Measurements from ENCODE around the gene GAS2L1. TPM values are rescaled to one million over a fixed set of nuclear protein-coding genes. Genes with fewer than 3 reads are reported as not detected.

The GAS2L1 gene
- total RNA-seq, 1 donor from 2014 or later: not detected

GRCh38 chr22:29291215-29291614 is 15.2 kb upstream of the GAS2L1 start:
- DNase-seq (no peak), ATAC-seq (ENCODE audit: low read depth) (no peak)
- Mint-ChIP-seq H3K4me1 (no peaks in the 10 kb centered on the region), H3K36me3 (ENCODE audit: low read depth) (peaks cover 93% of the 10 kb centered on the region), H3K27me3 (no peaks in the 10 kb centered on the region), H3K4me3 (no peak overlapping the region), H3K27ac (no peak overlapping the region), H3K9me3 (no peaks in the 10 kb centered on the region)
- TF ChIP-seq CTCF (IDR thresholded peaks at IDR 0.05): no peak
- intact Hi-C loops (cut with micrococcal nuclease): no loop called here
- ChIA-PET CTCF (no interaction called here), POLR2A (no interaction called here)

- Mint-ChIP-seq H3K27me3 (no peaks in the 10 kb centered on the region), H3K4me3 (no peak overlapping the region), H3K4me1 (no peaks in the 10 kb centered on the region), H3K9me3 (no peaks in the 10 kb centered on the region), H3K27ac (no peak overlapping the region), H3K36me3 (ENCODE audit: low read depth) (peaks cover 93% of the 10 kb centered on the region)
- CTCF ChIA-PET: no interaction called here
- intact Hi-C loops (cut with micrococcal nuclease): no loop called here
- no peak for ATAC-seq (ENCODE audit: low read depth)
- POLR2A ChIA-PET: no interaction called here
- no peak for DNase-seq
- no peak for TF ChIP-seq CTCF (IDR thresholded peaks at IDR 0.05)
These were observed 14.1 kb upstream of the GAS2L1 start for GRCh38 chr22:29292379-29292778.

GRCh38 chr22:29298641-29299040 is 7.8 kb upstream of the GAS2L1 start:
- intact Hi-C loops (cut with micrococcal nuclease): no loop called here
- Mint-ChIP-seq H3K27me3 (no peaks in the 10 kb centered on the region), H3K9me3 (no peaks in the 10 kb centered on the region), H3K4me3 (no peak overlapping the region), H3K4me1 (peaks cover 2% of the 10 kb centered on the region), H3K36me3 (ENCODE audit: low read depth) (peaks cover 71% of the 10 kb centered on the region), H3K27ac (no peak overlapping the region)
- DNase-seq (no peak), ATAC-seq (ENCODE audit: low read depth) (no peak)
- ChIA-PET POLR2A (interaction anchor here (0.6 kb wide), 1 partner anchor 14 kb away, joined by 3 read pairs; no protein-coding TSS in a partner anchor), CTCF (no interaction called here)
- TF ChIP-seq CTCF (IDR thresholded peaks at IDR 0.05): no peak

- Mint-ChIP-seq H3K27me3 (no peaks in the 10 kb centered on the region), H3K9me3 (no peaks in the 10 kb centered on the region), H3K4me1 (peaks cover 2% of the 10 kb centered on the region), H3K36me3 (ENCODE audit: low read depth) (peaks cover 65% of the 10 kb centered on the region), H3K4me3 (no peak overlapping the region), H3K27ac (no peak overlapping the region)
- ChIA-PET POLR2A (no interaction called here), CTCF (no interaction called here)
- DNase-seq (no peak), ATAC-seq (ENCODE audit: low read depth) (no peak)
- no peak for TF ChIP-seq CTCF (IDR thresholded peaks at IDR 0.05)
- intact Hi-C loops (cut with micrococcal nuclease): no loop called here
These were observed 7.1 kb upstream of the GAS2L1 start for GRCh38 chr22:29299136-29299900.

- intact Hi-C loops (cut with micrococcal nuclease): no loop called here
- no peaks in the 10 kb centered on the region for H3K9me3 Mint-ChIP-seq
- no peak for TF ChIP-seq CTCF (IDR thresholded peaks at IDR 0.05)
- ChIA-PET CTCF (no interaction called here), POLR2A (no interaction called here)
- DNase-seq (no peak), ATAC-seq (ENCODE audit: low read depth) (no peak)
- H3K27me3 Mint-ChIP-seq: peaks cover 5% of the 10 kb centered on the region
- H3K27ac Mint-ChIP-seq: no peak overlapping the region
- no peak overlapping the region for H3K4me3 Mint-ChIP-seq
- H3K36me3 Mint-ChIP-seq (ENCODE audit: low read depth): peaks cover 55% of the 10 kb centered on the region
- peaks cover 2% of the 10 kb centered on the region for H3K4me1 Mint-ChIP-seq
These were observed 6.0 kb upstream of the GAS2L1 start for GRCh38 chr22:29300467-29300806.

All from activated B cell treated with CpG ODN at 0.5 μM for 24 hours (primary cell).